Neural progenitor cell (in vitro differentiated cells): ENCODE data around the gene EPS8. TPM values are rescaled to one million over a fixed set of nuclear protein-coding genes. Genes with fewer than 3 reads are reported as not detected.

ENCODE experiments used
- DNase-seq: peaks from one replicate; pipeline ENCODE4 v3.0.0-alpha.2; 2016; ENCODE audit warnings: low spot score
- H2AFZ ChIP-seq: fragments of 200-600 bp; sonication (generic); replicated peaks from 2 replicates; pipeline ENCODE4 v1.6.1; 2016; ENCODE audit warnings: antibody characterized with exemption
- H3F3A ChIP-seq: fragments of 200-600 bp; sonication (generic); 2 replicates; pipeline ENCODE4 v1.6.1; 2016; ENCODE audit warnings: antibody characterized with exemption, low read depth
- H3K27ac ChIP-seq: fragments of 200-600 bp; sonication (generic); 2 replicates; pipeline ENCODE4 v1.5.1; 2016; ENCODE audit warnings: mild to moderate bottlenecking
- H3K27me3 ChIP-seq: fragments of 200-600 bp; sonication (generic); 2 replicates; pipeline ENCODE4 v1.6.1; 2016; ENCODE audit warnings: mild to moderate bottlenecking, moderate library complexity
- H3K36me3 ChIP-seq: fragments of 200-600 bp; sonication (generic); 2 replicates; pipeline ENCODE4 v1.5.1; 2016
- H3K4me1 ChIP-seq: fragments of 200-600 bp; sonication (generic); 2 replicates; pipeline ENCODE4 v1.6.1; 2016; ENCODE audit warnings: mixed run types
- H3K4me2 ChIP-seq: fragments of 200-600 bp; sonication (generic); 2 replicates; pipeline ENCODE4 v1.6.1; 2016
- H3K4me3 ChIP-seq: fragments of 200-600 bp; sonication (generic); 2 replicates; pipeline ENCODE4 v1.5.1; 2016
- H3K79me2 ChIP-seq: fragments of 200-600 bp; sonication (generic); 2 replicates; pipeline ENCODE4 v1.6.1; 2016; ENCODE audit warnings: low read depth
- H3K9ac ChIP-seq: fragments of 200-600 bp; sonication (generic); 2 replicates; pipeline ENCODE4 v1.6.1; 2016
- H3K9me3 ChIP-seq: fragments of 200-600 bp; sonication (generic); 2 replicates; pipeline ENCODE4 v1.5.1; 2016; ENCODE audit warnings: low read depth
- H4K20me1 ChIP-seq: fragments of 200-600 bp; sonication (generic); 2 replicates; pipeline ENCODE4 v1.6.1; 2016; ENCODE audit warnings: low read depth
- H3K27ac Mint-ChIP-seq: 3 replicates; pipeline ENCODE4 v1.8.0; 2021; ENCODE audit warnings: mixed read lengths
- H3K27me3 Mint-ChIP-seq: 2 replicates; pipeline ENCODE4 v1.8.0; 2022; ENCODE audit warnings: low read depth, mild to moderate bottlenecking, inconsistent platforms, moderate library complexity, mixed read lengths; ENCODE audit not compliant: insufficient read depth
- H3K36me3 Mint-ChIP-seq: 3 replicates; pipeline ENCODE4 v1.8.0; 2021; ENCODE audit warnings: mixed read lengths
- H3K4me1 Mint-ChIP-seq: 3 replicates; pipeline ENCODE4 v1.8.0; 2021; ENCODE audit warnings: mixed read lengths
- H3K4me3 Mint-ChIP-seq: 3 replicates; pipeline ENCODE4 v1.8.0; 2021; ENCODE audit warnings: mild to moderate bottlenecking, moderate library complexity, mixed read lengths
- H3K9me3 Mint-ChIP-seq: 3 replicates; pipeline ENCODE4 v1.8.0; 2020; ENCODE audit warnings: mixed read lengths
- EZH2 ChIP-seq: fragments of 200-600 bp; sonication (generic); IDR thresholded peaks from 2 replicates; pipeline ENCODE4 v1.6.1; 2017; ENCODE audit warnings: antibody characterized with exemption, mild to moderate bottlenecking, moderate library complexity
- EZH2phosphoT487 ChIP-seq: fragments of 200-600 bp; sonication (generic); IDR thresholded peaks from 2 replicates; pipeline ENCODE4 v1.6.1; 2017; ENCODE audit warnings: antibody characterized with exemption
- total RNA-seq: library from RNA; depleted of rRNA; stranded (reverse); fragments of >200 nt; gene quantifications from 2 replicates; pipeline ENCODE4 v1.2.3, GENCODE V29; 2015; ENCODE audit warnings: low replicate concordance
- TF ChIP-seq, protein P1 (sequence below): fragments of 200-600 bp; sonication (generic); IDR thresholded peaks from 2 replicates; pipeline ENCODE4 v1.5.1; 2017; ENCODE audit warnings: antibody characterized with exemption, mild to moderate bottlenecking

The EPS8 gene
- total RNA-seq, 1 donor from 2014 or later = 17.0 TPM

- H3F3A ChIP-seq = no peaks in the 10 kb centered on the region
- no peaks in the 10 kb centered on the region for H3K9me3 ChIP-seq
- H3K79me2 ChIP-seq = no peaks in the 10 kb centered on the region
- H3K27ac Mint-ChIP-seq = no peak overlapping the region
- H3K4me2 ChIP-seq = no peak overlapping the region
- no peak overlapping the region for H2AFZ ChIP-seq
- DNase-seq = no peak
- H3K4me3 Mint-ChIP-seq = no peak overlapping the region
- no peak overlapping the region for H3K4me3 ChIP-seq
- H3K36me3 ChIP-seq = no peaks in the 10 kb centered on the region
- H3K27me3 ChIP-seq = peaks cover 7% of the 10 kb centered on the region
- H3K4me1 ChIP-seq = peaks cover 4% of the 10 kb centered on the region
- TF ChIP-seq, protein P1, sequence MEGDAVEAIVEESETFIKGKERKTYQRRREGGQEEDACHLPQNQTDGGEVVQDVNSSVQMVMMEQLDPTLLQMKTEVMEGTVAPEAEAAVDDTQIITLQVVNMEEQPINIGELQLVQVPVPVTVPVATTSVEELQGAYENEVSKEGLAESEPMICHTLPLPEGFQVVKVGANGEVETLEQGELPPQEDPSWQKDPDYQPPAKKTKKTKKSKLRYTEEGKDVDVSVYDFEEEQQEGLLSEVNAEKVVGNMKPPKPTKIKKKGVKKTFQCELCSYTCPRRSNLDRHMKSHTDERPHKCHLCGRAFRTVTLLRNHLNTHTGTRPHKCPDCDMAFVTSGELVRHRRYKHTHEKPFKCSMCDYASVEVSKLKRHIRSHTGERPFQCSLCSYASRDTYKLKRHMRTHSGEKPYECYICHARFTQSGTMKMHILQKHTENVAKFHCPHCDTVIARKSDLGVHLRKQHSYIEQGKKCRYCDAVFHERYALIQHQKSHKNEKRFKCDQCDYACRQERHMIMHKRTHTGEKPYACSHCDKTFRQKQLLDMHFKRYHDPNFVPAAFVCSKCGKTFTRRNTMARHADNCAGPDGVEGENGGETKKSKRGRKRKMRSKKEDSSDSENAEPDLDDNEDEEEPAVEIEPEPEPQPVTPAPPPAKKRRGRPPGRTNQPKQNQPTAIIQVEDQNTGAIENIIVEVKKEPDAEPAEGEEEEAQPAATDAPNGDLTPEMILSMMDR = no peak
- no peak for TF ChIP-seq EZH2phosphoT487
- no peak for TF ChIP-seq EZH2
- no peak overlapping the region for H3K9ac ChIP-seq
- H3K9me3 Mint-ChIP-seq = peaks cover 2% of the 10 kb centered on the region
- no peaks in the 10 kb centered on the region for H3K36me3 Mint-ChIP-seq
- no peaks in the 10 kb centered on the region for H4K20me1 ChIP-seq
- H3K4me1 Mint-ChIP-seq = peaks cover 8% of the 10 kb centered on the region
- no peaks in the 10 kb centered on the region for H3K27me3 Mint-ChIP-seq
- H3K27ac ChIP-seq = no peak overlapping the region
Measured at GRCh38 chr12:15592934-15593333, 196.3 kb downstream of the EPS8 start.

DNA sequence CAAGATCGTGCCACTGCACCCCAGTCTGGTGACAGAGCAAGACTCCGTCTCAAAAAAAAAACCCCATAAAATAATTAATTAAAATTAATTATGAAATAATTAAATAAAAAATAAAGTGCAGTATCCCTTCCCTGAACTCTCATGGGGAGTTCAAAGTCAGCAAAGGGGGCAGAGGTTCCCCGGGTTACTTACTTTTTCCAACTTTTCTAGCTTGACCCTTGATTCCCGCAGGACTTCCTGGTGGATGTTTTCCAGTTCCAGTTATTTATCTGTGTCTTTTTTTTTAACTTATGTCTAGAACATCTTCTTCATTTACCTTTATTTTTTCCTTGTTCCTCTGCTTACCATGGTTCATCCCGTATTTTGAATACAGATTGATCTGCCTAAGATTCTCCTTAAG, 197.4 kb downstream of the EPS8 start:
- H3K4me1 Mint-ChIP-seq = peaks cover 8% of the 10 kb centered on the region
- H3K27me3 Mint-ChIP-seq = no peaks in the 10 kb centered on the region
- H3K9me3 Mint-ChIP-seq = peaks cover 2% of the 10 kb centered on the region
- Histone ChIP-seq H3K4me3 (no peak overlapping the region), H3K4me2 (no peak overlapping the region), H3K9me3 (no peaks in the 10 kb centered on the region), H3K4me1 (peaks cover 5% of the 10 kb centered on the region), H3K79me2 (no peaks in the 10 kb centered on the region), H3K27ac (no peak overlapping the region), H3K9ac (no peak overlapping the region), H4K20me1 (no peaks in the 10 kb centered on the region), H3F3A (no peaks in the 10 kb centered on the region), H2AFZ (no peak overlapping the region), H3K36me3 (no peaks in the 10 kb centered on the region), H3K27me3 (peaks cover 7% of the 10 kb centered on the region)
- no peak overlapping the region for H3K27ac Mint-ChIP-seq
- no peaks in the 10 kb centered on the region for H3K36me3 Mint-ChIP-seq
- no peak for TF ChIP-seq EZH2phosphoT487
- TF ChIP-seq, protein P1 = no peak
- TF ChIP-seq EZH2 = no peak
- H3K4me3 Mint-ChIP-seq = no peak overlapping the region
- no peak for DNase-seq

DNA sequence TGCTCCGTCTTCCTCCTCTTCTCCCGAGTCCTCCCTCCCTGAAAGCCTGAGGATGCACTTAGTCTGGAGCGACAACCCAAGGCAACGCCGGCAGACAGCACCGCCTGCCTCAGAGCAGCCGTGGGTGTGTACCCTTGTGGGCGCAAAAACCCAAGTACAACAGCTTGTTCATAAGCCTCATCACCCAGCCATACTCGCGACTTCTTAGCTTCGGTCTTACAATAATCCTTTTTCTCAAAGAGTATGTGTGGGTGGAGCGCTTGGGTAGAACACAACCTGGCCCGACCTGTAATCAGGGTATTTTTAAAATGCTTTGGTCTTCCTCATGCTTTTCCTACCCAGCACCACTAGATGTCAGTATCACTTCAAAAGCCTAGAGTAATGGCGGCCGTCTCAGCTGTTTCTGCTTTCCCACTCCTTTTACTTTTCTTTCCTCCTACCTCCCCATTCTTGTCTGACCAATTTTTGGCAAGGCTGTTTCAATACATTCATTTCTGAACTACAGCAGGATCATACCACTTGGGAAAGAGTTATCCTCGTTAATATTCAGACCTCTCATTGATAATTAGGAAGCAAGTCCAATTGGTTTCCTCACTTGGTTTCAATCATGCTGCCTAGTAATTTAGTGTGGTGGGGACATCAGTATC, 198.9 kb downstream of the EPS8 start:
- peak; percentile 77 for DNase-seq
- no peaks in the 10 kb centered on the region for H3K9me3 ChIP-seq
- Mint-ChIP-seq H3K4me1 (peaks cover 8% of the 10 kb centered on the region), H3K4me3 (no peak overlapping the region), H3K27ac (peak overlapping the region; percentile 58), H3K36me3 (no peaks in the 10 kb centered on the region), H3K27me3 (no peaks in the 10 kb centered on the region), H3K9me3 (peaks cover 2% of the 10 kb centered on the region)
- peaks cover 7% of the 10 kb centered on the region for H3K27me3 ChIP-seq
- peak overlapping the region; percentile 33 for H3K4me3 ChIP-seq
- no peak overlapping the region for H3K9ac ChIP-seq
- peak overlapping the region; percentile 95 for H2AFZ ChIP-seq
- peak overlapping the region; percentile 69 for H3K4me2 ChIP-seq
- no peaks in the 10 kb centered on the region for H3F3A ChIP-seq
- no peak overlapping the region for H3K27ac ChIP-seq
- TF ChIP-seq, protein P1 = peak; percentile 86
- no peak for TF ChIP-seq EZH2
- no peaks in the 10 kb centered on the region for H3K36me3 ChIP-seq
- peaks cover 14% of the 10 kb centered on the region for H3K4me1 ChIP-seq
- H4K20me1 ChIP-seq = no peaks in the 10 kb centered on the region
- no peaks in the 10 kb centered on the region for H3K79me2 ChIP-seq
